ENCODE measurements around the gene GYPE.
"Not testable (repeated sequence)": the region's sequence is repeated elsewhere in the genome, so short reads cannot be mapped to it uniquely, and the experiment has no call there.

GYPE gene

GRCh38 chr4:143869925-143870324 lies 35.4 kb downstream of the GYPE start:
- DNase-seq (ENCODE audit: low read depth), result not testable (repeated sequence)

- not testable (repeated sequence) for DNase-seq (ENCODE audit: low read depth)
Measured at GRCh38 chr4:143862716-143863115, 42.6 kb downstream of the GYPE start.

- no peak for DNase-seq (ENCODE audit: low read depth)
Measured at GRCh38 chr4:143858456-143858855, 46.9 kb downstream of the GYPE start.

- not testable (repeated sequence) for DNase-seq (ENCODE audit: low read depth)
Measured at GRCh38 chr4:143857391-143858336, 47.7 kb downstream of the GYPE start.

- not testable (repeated sequence) for DNase-seq (ENCODE audit: low read depth)
Measured at GRCh38 chr4:143856017-143856557, 49.3 kb downstream of the GYPE start.

GRCh38 chr4:143854645-143855044 lies 50.7 kb downstream of the GYPE start:
- not testable (repeated sequence) for DNase-seq (ENCODE audit: low read depth)

- not testable (repeated sequence) for DNase-seq (ENCODE audit: low read depth)
Measured at GRCh38 chr4:143849296-143849695, 56.1 kb downstream of the GYPE start.

- not testable (repeated sequence) for DNase-seq (ENCODE audit: low read depth)
Measured at GRCh38 chr4:143843506-143843832, 61.9 kb downstream of the GYPE start.

GRCh38 chr4:143842624-143843505 lies 62.5 kb downstream of the GYPE start:
- DNase-seq (ENCODE audit: low read depth), result not testable (repeated sequence)

- not testable (repeated sequence) for DNase-seq (ENCODE audit: low read depth)
Measured at GRCh38 chr4:143839413-143839812, 65.9 kb downstream of the GYPE start.

GRCh38 chr4:143834196-143834595 lies 71.2 kb downstream of the GYPE start:
- not testable (repeated sequence) for DNase-seq (ENCODE audit: low read depth)

- DNase-seq (ENCODE audit: low read depth), result not testable (repeated sequence)
Measured at GRCh38 chr4:143833676-143834075, 71.7 kb downstream of the GYPE start.

GRCh38 chr4:143830576-143830975 lies 74.8 kb downstream of the GYPE start:
- not testable (repeated sequence) for DNase-seq (ENCODE audit: low read depth)

GRCh38 chr4:143829239-143829620 lies 76.1 kb downstream of the GYPE start:
- not testable (repeated sequence) for DNase-seq (ENCODE audit: low read depth)
